Smooth muscle cell (in vitro differentiated cells): ENCODE measurements around the gene VASN. TPM values are rescaled to one million over a fixed set of nuclear protein-coding genes. Genes with fewer than 3 reads are reported as not detected.

Experiments
- DNase-seq: peaks from one replicate; lab custom pipeline; 2025; ENCODE audit not compliant: unreplicated experiment; lab: John Stamatoyannopoulos, UW
- H2AFZ ChIP-seq: fragments of 200-600 bp; sonication (generic); 2 replicates; pipeline ENCODE4 v1.6.0; 2016; ENCODE audit warnings: antibody characterized with exemption, low read depth, mild to moderate bottlenecking
- H3F3A ChIP-seq: fragments of 200-600 bp; sonication (generic); 2 replicates; pipeline ENCODE4 v1.6.0; 2017; ENCODE audit warnings: antibody characterized with exemption, low read depth
- H3K27ac ChIP-seq: fragments of 200-600 bp; sonication (generic); 2 replicates; pipeline ENCODE4 v1.5.1; 2016; ENCODE audit warnings: low read depth, mild to moderate bottlenecking
- H3K27me3 ChIP-seq: fragments of 200-600 bp; sonication (generic); 2 replicates; pipeline ENCODE4 v1.6.1; 2016; ENCODE audit warnings: low read depth, mild to moderate bottlenecking
- H3K36me3 ChIP-seq: fragments of 200-600 bp; sonication (generic); 2 replicates; pipeline ENCODE4 v1.5.1; 2016; ENCODE audit warnings: low read depth
- H3K4me1 ChIP-seq: fragments of 200-600 bp; sonication (generic); 2 replicates; pipeline ENCODE4 v1.5.1; 2016; ENCODE audit warnings: low read depth
- H3K4me2 ChIP-seq: fragments of 200-600 bp; sonication (generic); 2 replicates; pipeline ENCODE4 v1.6.0; 2016; ENCODE audit warnings: mild to moderate bottlenecking
- H3K4me3 ChIP-seq: fragments of 200-600 bp; sonication (generic); 2 replicates; pipeline ENCODE4 v1.5.1; 2016; ENCODE audit warnings: mild to moderate bottlenecking
- H3K79me2 ChIP-seq: fragments of 200-600 bp; sonication (generic); 2 replicates; pipeline ENCODE4 v1.6.0; 2016; ENCODE audit warnings: low read depth, mild to moderate bottlenecking
- H3K9ac ChIP-seq: fragments of 200-600 bp; sonication (generic); 2 replicates; pipeline ENCODE4 v1.6.0; 2016; ENCODE audit warnings: low read depth
- H3K9me3 ChIP-seq: fragments of 200-600 bp; sonication (generic); replicated peaks from 2 replicates; pipeline ENCODE4 v1.5.1; 2016; ENCODE audit warnings: low read depth
- H4K20me1 ChIP-seq: fragments of 200-600 bp; sonication (generic); 2 replicates; pipeline ENCODE4 v1.6.0; 2016; ENCODE audit warnings: low read depth
- CTCF ChIP-seq: fragments of 200-600 bp; sonication (generic); IDR thresholded peaks from 2 replicates; pipeline ENCODE4 v1.5.1; 2017; ENCODE audit warnings: borderline replicate concordance, mild to moderate bottlenecking, antibody characterized with exemption; ENCODE audit not compliant: insufficient read depth, poor library complexity, severe bottlenecking
- WGBS: methylation state at CpG from one replicate; pipeline ENCODE4 v1.1.7; 2016; ENCODE audit warnings: low lambda C conversion rate; 5-methylcytosine and 5-hydroxymethylcytosine counted together
- polyA plus RNA-seq: library from polyadenylated mRNA; unstranded; fragments of >200 nt; fragmentation: Nextera tagmentation; extraction: Ambion mirVana; gene quantifications from 2 replicates; pipeline ENCODE4 v1.2.1, GENCODE V29; 2016
- total RNA-seq: library from RNA; depleted of rRNA; stranded (reverse); fragments of >200 nt; gene quantifications from 2 replicates; pipeline ENCODE4 v1.2.3, GENCODE V29; 2014

VASN gene
- total and polyA plus RNA-seq, 2 experiments from 2014 or later: 30.0 to 150 TPM

GRCh38 chr16:4350787-4351659 lies 20.6 kb upstream of the VASN start, which contains the start of gene PAM16:
PAM16 (minus strand) TSS chr16:4351321; CDS start chr16:4351234, 87 bp downstream.
- TF ChIP-seq CTCF: peak; percentile 15
- Histone ChIP-seq H3K4me1 (peaks cover 10% of the 10 kb centered on the region), H4K20me1 (peaks cover 24% of the 10 kb centered on the region), H3K27ac (peak within 1 kb of the TSS; percentile 64), H3F3A (peaks cover 8% of the 10 kb centered on the region), H3K4me3 (peak within 1 kb of the TSS; percentile 78), H2AFZ (peak within 1 kb of the TSS; percentile 1), H3K79me2 (peaks cover 29% of the 10 kb centered on the region), H3K9ac (peak within 1 kb of the TSS; percentile 63), H3K9me3 (no peaks in the 10 kb centered on the region), H3K36me3 (no peaks in the 10 kb centered on the region), H3K27me3 (no peaks in the 10 kb centered on the region), H3K4me2 (peak within 1 kb of the TSS; percentile 83)
- WGBS: 1% methylated on average over 60 of the region's 81 CpGs
- DNase-seq: peak; percentile 95

- WGBS: 66% methylated on average over 7 of the region's 7 CpGs
- H3K4me2 ChIP-seq: peak overlapping the region; percentile 83
- H4K20me1 ChIP-seq: peaks cover 15% of the 10 kb centered on the region
- H2AFZ ChIP-seq: no peak overlapping the region
- peaks cover 8% of the 10 kb centered on the region for H3F3A ChIP-seq
- no peak overlapping the region for H3K4me3 ChIP-seq
- no peaks in the 10 kb centered on the region for H3K9me3 ChIP-seq
- peaks cover 10% of the 10 kb centered on the region for H3K4me1 ChIP-seq
- no peak overlapping the region for H3K9ac ChIP-seq
- H3K27me3 ChIP-seq: no peaks in the 10 kb centered on the region
- no peaks in the 10 kb centered on the region for H3K36me3 ChIP-seq
- TF ChIP-seq CTCF: no peak
- peaks cover 29% of the 10 kb centered on the region for H3K79me2 ChIP-seq
- H3K27ac ChIP-seq: peak overlapping the region; percentile 63
- no peak for DNase-seq
Measured at GRCh38 chr16:4351880-4352279, 19.8 kb upstream of the VASN start.

- Histone ChIP-seq H3K4me3 (no peak overlapping the region), H3K4me1 (peaks cover 10% of the 10 kb centered on the region), H3K79me2 (peaks cover 24% of the 10 kb centered on the region), H3K9ac (no peak overlapping the region), H3K27ac (no peak overlapping the region), H2AFZ (no peak overlapping the region), H3K4me2 (no peak overlapping the region), H3K9me3 (no peaks in the 10 kb centered on the region), H3F3A (peaks cover 8% of the 10 kb centered on the region), H3K36me3 (no peaks in the 10 kb centered on the region), H3K27me3 (no peaks in the 10 kb centered on the region), H4K20me1 (peaks cover 6% of the 10 kb centered on the region)
- WGBS: 94% methylated on average over 5 of the region's 5 CpGs
- no peak for DNase-seq
- no peak for TF ChIP-seq CTCF
Measured at GRCh38 chr16:4352843-4353242, 18.8 kb upstream of the VASN start.
